GM12878 (cell line): ENCODE data around the gene COL26A1. TPM values are rescaled to one million over a fixed set of nuclear protein-coding genes. Genes with fewer than 3 reads are reported as not detected.

ENCODE experiments used
- ATAC-seq: fragments of 200-7000 bp; cut with Tn5 transposase; 3 replicates; pipeline ENCODE4 v1.9.1; 2020; ENCODE audit warnings: mild to moderate bottlenecking, moderate library complexity
- BruUV-seq: library from RNA; stranded (reverse); fragments of 400-500 nt; replicated peaks from 2 replicates; lab custom pipeline; 2021; lab: Mats Ljungman, UMichigan
- CTCF ChIA-PET: fragments of 300-600 bp; sonication (Branson Sonifier 250); formaldehyde crosslinking; extraction: SDS; loops from one replicate; lab custom pipeline; 2021; ENCODE audit warnings: inconsistent platforms; lab: Yijun Ruan, JAX
- POLR2A ChIA-PET: fragments of 350-600 bp; formaldehyde crosslinking; extraction: SDS; loops from one replicate; lab custom pipeline; 2021; ENCODE audit warnings: inconsistent platforms; lab: Charles Lee
- RAD21 ChIA-PET: fragments of 300-600 bp; sonication (Branson Sonifier 250); formaldehyde crosslinking; loops from one replicate; lab custom pipeline; 2023; ENCODE audit warnings: antibody characterized with exemption; ENCODE audit not compliant: unreplicated experiment; lab: Charles Lee
- SMC1A ChIA-PET: fragments of 300-600 bp; sonication (Branson Sonifier 250); formaldehyde crosslinking; loops from one replicate; lab custom pipeline; 2023; ENCODE audit not compliant: unreplicated experiment, uncharacterized antibody; lab: Charles Lee
- DNase-seq: peaks from one replicate; pipeline ENCODE4 v3.0.0-alpha.2; 2011; ENCODE audit warnings: low read depth, low spot score
- FAIRE-seq: peaks from 3 replicates; lab custom pipeline; 2011; peaks lifted over from hg19 to GRCh38; lab: Jason Lieb, UNC
- H2AFZ ChIP-seq: 2 replicates; pipeline ENCODE4 v1.6.0; 2011; ENCODE audit warnings: low read depth, low read length, control low read depth; ENCODE audit not compliant: control insufficient read depth
- H3K27ac ChIP-seq: 2 replicates; pipeline ENCODE4 v1.5.1; 2011; ENCODE audit warnings: control low read depth; ENCODE audit not compliant: control insufficient read depth, insufficient read depth
- H3K27me3 ChIP-seq, 2 experiments: replicated peaks in 1 of 2; 2 replicates each; pipeline versions ENCODE4 v1.6.0 to v1.6.1; 2011; ENCODE audit warnings: low read length in 1 of 2; ENCODE audit not compliant: control insufficient read depth in 2 of 2, insufficient read depth in 2 of 2
- H3K36me3 ChIP-seq, 2 experiments: 2 replicates each; pipeline ENCODE4 v1.5.1; 2011; ENCODE audit warnings: low read length in 1 of 2; ENCODE audit not compliant: control insufficient read depth in 2 of 2, insufficient read depth in 2 of 2
- H3K4me1 ChIP-seq: 2 replicates; pipeline ENCODE4 v1.6.1; 2011; ENCODE audit warnings: mild to moderate bottlenecking, low read length, moderate library complexity, mixed read lengths; ENCODE audit not compliant: control insufficient read depth, insufficient read depth
- H3K4me2 ChIP-seq: 2 replicates; pipeline ENCODE4 v1.6.0; 2011; ENCODE audit warnings: control low read depth; ENCODE audit not compliant: control insufficient read depth, insufficient read depth
- H3K4me3 ChIP-seq: fragments of 200-600 bp; sonication (generic); 2 replicates; pipeline ENCODE4 v1.5.1; 2016
- H3K79me2 ChIP-seq: 2 replicates; pipeline ENCODE4 v1.6.0; 2011; ENCODE audit warnings: low read length; ENCODE audit not compliant: control insufficient read depth, insufficient read depth
- H3K9ac ChIP-seq: 2 replicates; pipeline ENCODE4 v1.8.0; 2011; ENCODE audit warnings: low read length, control low read depth, mixed read lengths; ENCODE audit not compliant: control insufficient read depth, insufficient read depth
- H3K9me3 ChIP-seq: replicated peaks from 3 replicates; pipeline ENCODE4 v1.5.1; 2011; ENCODE audit warnings: mild to moderate bottlenecking, low read length; ENCODE audit not compliant: control insufficient read depth, insufficient read depth
- H4K20me1 ChIP-seq: 2 replicates; pipeline ENCODE4 v1.6.0; 2011; ENCODE audit not compliant: control insufficient read depth, insufficient read depth
- IKZF2 ChIP-seq, 2 experiments: fragments of 450-650 bp; IDR thresholded peaks; 2 replicates each; pipeline ENCODE4 v1.6.1; 2017; ENCODE audit warnings: mild to moderate bottlenecking in 2 of 2, moderate library complexity in 2 of 2
- MTA2 ChIP-seq: fragments of 450-650 bp; IDR thresholded peaks from 2 replicates; pipeline ENCODE4 v1.6.1; 2016; ENCODE audit warnings: low read depth, mild to moderate bottlenecking, moderate library complexity
- NFXL1 ChIP-seq: fragments of 450-650 bp; IDR thresholded peaks from 2 replicates; pipeline ENCODE4 v1.6.1; 2017; ENCODE audit warnings: antibody characterized with exemption, mild to moderate bottlenecking, borderline replicate concordance
- PML ChIP-seq: IDR thresholded peaks from 2 replicates; pipeline ENCODE4 v1.6.1; 2012; ENCODE audit warnings: low read length, inconsistent platforms
- RAD21 ChIP-seq: IDR thresholded peaks from 2 replicates; pipeline ENCODE4 v1.6.1; 2011; ENCODE audit warnings: mild to moderate bottlenecking, low read depth, low read length, moderate library complexity; ENCODE audit not compliant: insufficient read depth
- ZNF622 ChIP-seq: fragments of 450-650 bp; IDR thresholded peaks from 2 replicates; pipeline ENCODE4 v1.6.1; 2017; ENCODE audit warnings: mild to moderate bottlenecking, inconsistent platforms
- WGBS: methylation state at CpG from one replicate; pipeline ENCODE4 v1.1.6; 2016; ENCODE audit warnings: low lambda C conversion rate; ENCODE audit not compliant: insufficient replicate concordance, insufficient coverage; ENCODE audit errors: missing lambda C conversion rate; 5-methylcytosine and 5-hydroxymethylcytosine counted together
- in situ Hi-C: fragments of 300-500 bp; cut with MboI; formaldehyde crosslinking; loops from 9 replicates; pipeline ENCODE4 v1.14.3; 2018; ENCODE audit warnings: mixed read lengths
- intact Hi-C: fragments of 100-400 bp; cut with micrococcal nuclease; formaldehyde crosslinking; loops from one replicate; pipeline ENCODE4 v1.14.2; 2022; ENCODE audit not compliant: unreplicated experiment
- polyA plus RNA-seq, 11 experiments: library from polyadenylated mRNA; depleted of rRNA in 4 of 11; unstranded in 6 of 11; stranded (reverse) in 5 of 11; fragments of >200 nt; fragmentation: Nextera tagmentation in 4 of 11; fragmentation: Illumina TruSeq in 1 of 11; extraction: Ambion mirVana in 4 of 11; extraction: Trizol in 1 of 11; gene quantifications; 1 replicate in 1 of 11; 2 replicates in 10 of 11; pipeline versions ENCODE4 v1.2.1 to v1.2.3, GENCODE V29; 2011 to 2016; ENCODE audit warnings: inconsistent platforms in 2 of 11, missing spikeins in 2 of 11, low read depth in 1 of 11
- total RNA-seq, 4 experiments: library from RNA; depleted of rRNA in 3 of 4; stranded (reverse); fragments of >200 nt in 3 of 4; fragmentation: Illumina TruSeq in 1 of 4; extraction: Trizol in 1 of 4; gene quantifications; 2 replicates each; pipeline versions ENCODE4 v1.2.1 to v1.2.3, GENCODE V29; 2013 to 2021
- TF ChIP-seq, protein P1 (sequence below): fragments of 450-650 bp; IDR thresholded peaks from 2 replicates; pipeline ENCODE4 v1.6.1; 2016; ENCODE audit warnings: mild to moderate bottlenecking

COL26A1 gene
- total and polyA plus RNA-seq, 10 of the 15 experiments (the other 5 are each of a cell fraction or from before 2014, with no cell fraction given) = 0.08 TPM; not detected in 9

GRCh38 chr7:101487753-101488152, 125.1 kb downstream of the COL26A1 start:
- Histone ChIP-seq H3K36me3 (no peaks in the 10 kb centered on the region), H3K79me2 (no peaks in the 10 kb centered on the region), H3K4me2 (no peak overlapping the region), H3K27me3 (no peaks in the 10 kb centered on the region), H3K27ac (no peak overlapping the region), H4K20me1 (no peaks in the 10 kb centered on the region), H2AFZ (no peak overlapping the region), H3K4me1 (no peaks in the 10 kb centered on the region), H3K4me3 (no peak overlapping the region), H3K9ac (no peak overlapping the region), H3K9me3 (no peaks in the 10 kb centered on the region)
- TF ChIP-seq ZNF622 (no peak), NFXL1 (no peak), PML (no peak), MTA2 (no peak), RAD21 (no peak), IKZF2 (IDR thresholded peaks at IDR 0.05) (no peak)
- TF ChIP-seq, protein P1, sequence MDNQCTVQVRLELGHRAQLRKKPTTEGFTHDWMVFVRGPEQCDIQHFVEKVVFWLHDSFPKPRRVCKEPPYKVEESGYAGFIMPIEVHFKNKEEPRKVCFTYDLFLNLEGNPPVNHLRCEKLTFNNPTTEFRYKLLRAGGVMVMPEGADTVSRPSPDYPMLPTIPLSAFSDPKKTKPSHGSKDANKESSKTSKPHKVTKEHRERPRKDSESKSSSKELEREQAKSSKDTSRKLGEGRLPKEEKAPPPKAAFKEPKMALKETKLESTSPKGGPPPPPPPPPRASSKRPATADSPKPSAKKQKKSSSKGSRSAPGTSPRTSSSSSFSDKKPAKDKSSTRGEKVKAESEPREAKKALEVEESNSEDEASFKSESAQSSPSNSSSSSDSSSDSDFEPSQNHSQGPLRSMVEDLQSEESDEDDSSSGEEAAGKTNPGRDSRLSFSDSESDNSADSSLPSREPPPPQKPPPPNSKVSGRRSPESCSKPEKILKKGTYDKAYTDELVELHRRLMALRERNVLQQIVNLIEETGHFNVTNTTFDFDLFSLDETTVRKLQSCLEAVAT = no peak
- ChIA-PET RAD21 (no interaction called here), SMC1A (no interaction called here), POLR2A (no interaction called here), CTCF (no interaction called here)
- intact Hi-C loops (no loop called here), in situ Hi-C loops (no loop called here)
- FAIRE-seq (no peak), DNase-seq (no peak), ATAC-seq (no peak)
- BruUV-seq = no TSS peak
- WGBS = 34% methylated on average over 7 of the region's 7 CpGs
